Testis (tissue), 2 donors: Measurements from ENCODE around the gene KRTAP5-7.

ENCODE experiments used
- CTCF ChIP-seq, 3 experiments: fragments of 450-650 bp in 2 of 3; fragments of 200-600 bp in 1 of 3; sonication (generic) in 1 of 3; IDR thresholded peaks; one replicate each; pipeline ENCODE4 v1.5.1; 2016 to 2019; ENCODE audit warnings: antibody characterized with exemption in 3 of 3, mild to moderate bottlenecking in 2 of 3, moderate library complexity in 1 of 3
- POLR2A ChIP-seq: fragments of 450-650 bp; IDR thresholded peaks from one replicate; pipeline ENCODE4 v1.6.1; 2017; ENCODE audit warnings: antibody characterized with exemption, mild to moderate bottlenecking, moderate library complexity

- TF ChIP-seq CTCF (IDR thresholded peaks at IDR 0.05) (no peak), POLR2A (no peak)
Observed at GRCh38 chr11:71485063-71485399, 42.0 kb upstream of the KRTAP5-7 start.
